Left ventricle myocardium inferior (tissue), 1 donor: ENCODE results near the gene NAB1. TPM values are rescaled to one million over a fixed set of nuclear protein-coding genes. Genes with fewer than 3 reads are reported as not detected.

ENCODE experiments used
- DNase-seq: peaks from one replicate; pipeline ENCODE4 v3.0.0-alpha.2; 2020
- H3K27ac ChIP-seq: fragments of 200-600 bp; replicated peaks from 2 replicates; pipeline ENCODE4 v1.8.0; 2021
- H3K27me3 ChIP-seq: fragments of 200-600 bp; 2 replicates; pipeline ENCODE4 v1.8.0; 2021; ENCODE audit warnings: low read depth
- H3K36me3 ChIP-seq: fragments of 200-600 bp; 2 replicates; pipeline ENCODE4 v1.8.0; 2021
- H3K4me1 ChIP-seq: fragments of 200-600 bp; 2 replicates; pipeline ENCODE4 v1.8.0; 2021
- H3K4me3 ChIP-seq: fragments of 200-600 bp; 2 replicates; pipeline ENCODE4 v1.8.0; 2021; ENCODE audit warnings: mild to moderate bottlenecking, moderate library complexity
- H3K9me3 ChIP-seq: fragments of 200-600 bp; replicated peaks from 2 replicates; pipeline ENCODE4 v1.8.0; 2021
- intact Hi-C: fragments of 100-400 bp; cut with micrococcal nuclease; formaldehyde crosslinking; loops from one replicate; pipeline ENCODE4 v1.11.0; 2022
- total RNA-seq: library from RNA; stranded (reverse); fragmentation: NEBNext Ultra II Directional; extraction: Animal tissue kit (Norgen Biotek cat#: 25700); gene quantifications from one replicate; pipeline ENCODE4 v1.2.1, GENCODE V29; 2021
- TF ChIP-seq, protein P1 (sequence below): fragments of 200-600 bp; IDR thresholded peaks from 2 replicates; pipeline ENCODE4 v1.8.0; 2021; ENCODE audit warnings: antibody characterized with exemption, mild to moderate bottlenecking, borderline replicate concordance
- donor health status: DM: no; HTN: yes; CAD: no; lungs with severe emphysema.

NAB1 gene
- total RNA-seq, 1 donor from 2014 or later, result 30.2 TPM

DNA sequence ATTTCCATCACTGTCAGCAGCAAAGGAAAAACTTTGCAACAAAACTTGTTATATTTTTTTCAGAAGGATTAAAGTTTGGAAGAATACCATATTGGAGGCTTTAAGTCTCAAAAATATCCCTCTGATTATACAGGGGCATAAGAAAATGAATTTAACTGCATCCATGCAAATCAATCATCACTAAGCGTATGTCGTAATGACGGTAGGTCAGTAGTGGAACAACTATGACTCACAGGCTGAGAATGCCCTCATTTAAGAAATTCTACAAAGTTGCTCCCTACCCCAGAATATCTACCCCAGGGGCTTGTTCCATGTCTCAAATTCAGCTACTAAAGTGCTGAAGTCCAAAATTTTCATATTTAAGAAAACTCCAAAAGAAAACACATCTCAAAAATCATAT, 12.5 kb upstream of the NAB1 start:
- intact Hi-C loops, result no loop called here
- H3K36me3 ChIP-seq, result no peaks in the 10 kb centered on the region
- DNase-seq, result no peak
- peaks cover 34% of the 10 kb centered on the region for H3K4me1 ChIP-seq
- no peaks in the 10 kb centered on the region for H3K9me3 ChIP-seq
- peak overlapping the region; percentile 73 for H3K27ac ChIP-seq
- H3K4me3 ChIP-seq, result no peak overlapping the region
- TF ChIP-seq, protein P1, sequence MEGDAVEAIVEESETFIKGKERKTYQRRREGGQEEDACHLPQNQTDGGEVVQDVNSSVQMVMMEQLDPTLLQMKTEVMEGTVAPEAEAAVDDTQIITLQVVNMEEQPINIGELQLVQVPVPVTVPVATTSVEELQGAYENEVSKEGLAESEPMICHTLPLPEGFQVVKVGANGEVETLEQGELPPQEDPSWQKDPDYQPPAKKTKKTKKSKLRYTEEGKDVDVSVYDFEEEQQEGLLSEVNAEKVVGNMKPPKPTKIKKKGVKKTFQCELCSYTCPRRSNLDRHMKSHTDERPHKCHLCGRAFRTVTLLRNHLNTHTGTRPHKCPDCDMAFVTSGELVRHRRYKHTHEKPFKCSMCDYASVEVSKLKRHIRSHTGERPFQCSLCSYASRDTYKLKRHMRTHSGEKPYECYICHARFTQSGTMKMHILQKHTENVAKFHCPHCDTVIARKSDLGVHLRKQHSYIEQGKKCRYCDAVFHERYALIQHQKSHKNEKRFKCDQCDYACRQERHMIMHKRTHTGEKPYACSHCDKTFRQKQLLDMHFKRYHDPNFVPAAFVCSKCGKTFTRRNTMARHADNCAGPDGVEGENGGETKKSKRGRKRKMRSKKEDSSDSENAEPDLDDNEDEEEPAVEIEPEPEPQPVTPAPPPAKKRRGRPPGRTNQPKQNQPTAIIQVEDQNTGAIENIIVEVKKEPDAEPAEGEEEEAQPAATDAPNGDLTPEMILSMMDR, result no peak
- H3K27me3 ChIP-seq, result no peaks in the 10 kb centered on the region

GRCh38 chr2:190637281-190637734, 11.6 kb upstream of the NAB1 start:
- H3K27me3 ChIP-seq, result no peaks in the 10 kb centered on the region
- H3K4me1 ChIP-seq, result peaks cover 37% of the 10 kb centered on the region
- TF ChIP-seq, protein P1, result no peak
- no peak overlapping the region for H3K4me3 ChIP-seq
- DNase-seq, result no peak
- intact Hi-C loops, result no loop called here
- H3K36me3 ChIP-seq, result no peaks in the 10 kb centered on the region
- H3K27ac ChIP-seq, result peak overlapping the region; percentile 73
- no peaks in the 10 kb centered on the region for H3K9me3 ChIP-seq

GRCh38 chr2:190637903-190638618, 10.8 kb upstream of the NAB1 start:
- Histone ChIP-seq H3K27ac (peak overlapping the region; percentile 73), H3K36me3 (no peaks in the 10 kb centered on the region), H3K4me1 (peaks cover 37% of the 10 kb centered on the region), H3K9me3 (no peaks in the 10 kb centered on the region), H3K27me3 (no peaks in the 10 kb centered on the region), H3K4me3 (no peak overlapping the region)
- peak; percentile 64 for DNase-seq
- intact Hi-C loops, result no loop called here
- TF ChIP-seq, protein P1, result no peak

GRCh38 chr2:190640117-190640516, 8.8 kb upstream of the NAB1 start:
- Histone ChIP-seq H3K36me3 (no peaks in the 10 kb centered on the region), H3K4me1 (peaks cover 37% of the 10 kb centered on the region), H3K27me3 (no peaks in the 10 kb centered on the region), H3K4me3 (no peak overlapping the region), H3K27ac (no peak overlapping the region), H3K9me3 (no peaks in the 10 kb centered on the region)
- DNase-seq, result no peak
- intact Hi-C loops, result loop anchor here (10.0 kb wide), 1 partner anchor 55 kb away; no protein-coding TSS in a partner anchor
- TF ChIP-seq, protein P1, result no peak

DNA sequence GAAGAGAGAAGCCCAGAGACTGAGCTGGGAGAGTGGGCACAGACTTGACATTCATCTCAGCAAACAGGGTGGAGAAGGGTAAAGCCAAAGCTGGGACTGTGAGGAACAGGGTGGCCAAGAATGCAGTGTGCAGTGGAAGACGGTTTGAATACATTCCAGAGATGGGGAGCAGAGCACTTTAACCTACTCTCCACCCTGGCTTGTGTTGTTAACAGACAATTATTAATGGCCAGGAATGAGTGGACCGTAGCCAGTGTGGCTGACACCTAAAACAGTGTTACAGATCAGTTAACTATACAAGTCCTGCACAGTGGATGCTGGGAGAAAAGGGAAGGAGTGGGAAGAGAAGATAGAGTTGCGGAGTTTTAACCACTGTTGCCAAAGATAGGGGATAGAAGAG, 7.4 kb upstream of the NAB1 start:
- Histone ChIP-seq H3K4me1 (peaks cover 32% of the 10 kb centered on the region), H3K36me3 (no peaks in the 10 kb centered on the region), H3K9me3 (no peaks in the 10 kb centered on the region), H3K4me3 (no peak overlapping the region), H3K27me3 (no peaks in the 10 kb centered on the region), H3K27ac (peak overlapping the region; percentile 64)
- intact Hi-C loops, result loop anchor here (10.0 kb wide), 1 partner anchor 57 kb away; no protein-coding TSS in a partner anchor
- DNase-seq, result no peak
- TF ChIP-seq, protein P1, result no peak
